HepG2 (cell line): ENCODE results near the gene GDPD5. TPM values are rescaled to one million over a fixed set of nuclear protein-coding genes. Genes with fewer than 3 reads are reported as not detected.
A peak's percentile ranks its signal among the peaks of the same experiment; 100 is the strongest.

Source experiments
- ATF2 ChIP-seq: sonication (generic); formaldehyde crosslinking; IDR thresholded peaks from 2 replicates; pipeline ENCODE4 v1.4.0; 2020; ENCODE audit warnings: missing genetic modification reagents
- BRD4 ChIP-seq: sonication (generic); formaldehyde crosslinking; IDR thresholded peaks from 2 replicates; pipeline ENCODE4 v1.4.0; 2020; ENCODE audit warnings: missing genetic modification reagents
- CAMTA2 ChIP-seq: sonication (generic); formaldehyde crosslinking; IDR thresholded peaks from 2 replicates; pipeline ENCODE4 v1.4.0; 2020; ENCODE audit warnings: mild to moderate bottlenecking, missing genetic modification reagents, borderline replicate concordance
- CENPT ChIP-seq: sonication (generic); formaldehyde crosslinking; IDR thresholded peaks from 2 replicates; pipeline ENCODE4 v1.8.0; 2022; ENCODE audit warnings: low read depth, mild to moderate bottlenecking, moderate library complexity, missing genetic modification reagents
- CERS6 ChIP-seq: sonication (generic); formaldehyde crosslinking; IDR thresholded peaks from 2 replicates; pipeline ENCODE4 v1.5.0; 2020; ENCODE audit warnings: missing genetic modification reagents
- ELF4 ChIP-seq: sonication (generic); formaldehyde crosslinking; IDR thresholded peaks from 2 replicates; pipeline ENCODE4 v1.5.0; 2020; ENCODE audit warnings: missing genetic modification reagents, mild to moderate bottlenecking, moderate library complexity, borderline replicate concordance
- FOXP1 ChIP-seq, 2 experiments: fragments of 450-650 bp in 1 of 2; IDR thresholded peaks; 2 replicates each; pipeline ENCODE4 v1.6.1; 2017 to 2018; ENCODE audit warnings: antibody characterized with exemption in 1 of 2
- FOXP4 ChIP-seq: sonication (generic); formaldehyde crosslinking; IDR thresholded peaks from 2 replicates; pipeline ENCODE4 v1.4.0; 2020; ENCODE audit warnings: missing genetic modification reagents
- NFYC ChIP-seq: IDR thresholded peaks from 2 replicates; pipeline ENCODE4 v1.6.1; 2016; ENCODE audit warnings: missing genetic modification reagents, missing compliant biosample characterization
- NR2F2 ChIP-seq: IDR thresholded peaks from 2 replicates; pipeline ENCODE4 v1.6.1; 2012; ENCODE audit warnings: low read depth, inconsistent platforms, borderline replicate concordance
- RFX3 ChIP-seq: IDR thresholded peaks from 2 replicates; pipeline ENCODE4 v1.6.1; 2016; ENCODE audit warnings: missing biosample characterization, missing genetic modification reagents
- SETDB1 ChIP-seq: sonication (generic); formaldehyde crosslinking; IDR thresholded peaks from 2 replicates; pipeline ENCODE4 v1.5.1; 2020; ENCODE audit warnings: missing genetic modification reagents, mild to moderate bottlenecking, borderline replicate concordance
- SNAPC5 ChIP-seq: sonication (generic); formaldehyde crosslinking; IDR thresholded peaks from 2 replicates; pipeline ENCODE4 v1.8.1; 2023; ENCODE audit warnings: mild to moderate bottlenecking, missing genetic modification reagents, borderline replicate concordance
- YEATS4 ChIP-seq: sonication (generic); formaldehyde crosslinking; IDR thresholded peaks from 2 replicates; pipeline ENCODE4 v1.4.0; 2020; ENCODE audit warnings: missing genetic modification reagents, borderline replicate concordance
- YY1 ChIP-seq: IDR thresholded peaks from 2 replicates; pipeline ENCODE4 v1.6.1; 2011; ENCODE audit warnings: low read length, low read depth, moderate library complexity, mild to moderate bottlenecking; ENCODE audit not compliant: insufficient read depth, insufficient replicate concordance
- ZFP37 ChIP-seq: sonication (generic); formaldehyde crosslinking; IDR thresholded peaks from 2 replicates; pipeline ENCODE4 v1.4.0; 2020; ENCODE audit warnings: missing genetic modification reagents, borderline replicate concordance
- ZNF143 ChIP-seq: sonication (generic); formaldehyde crosslinking; IDR thresholded peaks from 2 replicates; pipeline ENCODE4 v1.4.0; 2020; ENCODE audit warnings: missing genetic modification reagents
- ZNF260 ChIP-seq: sonication (generic); formaldehyde crosslinking; IDR thresholded peaks from 2 replicates; pipeline ENCODE4 v1.4.0; 2020; ENCODE audit warnings: missing genetic modification reagents, low read depth, mild to moderate bottlenecking, borderline replicate concordance
- ZNF512 ChIP-seq: sonication (generic); formaldehyde crosslinking; IDR thresholded peaks from 2 replicates; pipeline ENCODE4 v1.4.0; 2020; ENCODE audit warnings: mild to moderate bottlenecking, missing genetic modification reagents
- ZNF703 ChIP-seq: sonication (generic); formaldehyde crosslinking; IDR thresholded peaks from 2 replicates; pipeline ENCODE4 v1.5.1; 2020; ENCODE audit warnings: missing genetic modification reagents, mild to moderate bottlenecking, moderate library complexity, borderline replicate concordance
- ZNF749 ChIP-seq: sonication (generic); formaldehyde crosslinking; IDR thresholded peaks from 2 replicates; pipeline ENCODE4 v1.8.0; 2022; ENCODE audit warnings: mild to moderate bottlenecking, missing genetic modification reagents, moderate library complexity, borderline replicate concordance
- ZNF772 ChIP-seq: sonication (generic); formaldehyde crosslinking; IDR thresholded peaks from 2 replicates; pipeline ENCODE4 v1.5.0; 2020; ENCODE audit warnings: mild to moderate bottlenecking, missing genetic modification reagents
- ZNF790 ChIP-seq: sonication (generic); formaldehyde crosslinking; IDR thresholded peaks from 2 replicates; pipeline ENCODE4 v1.8.0; 2022; ENCODE audit warnings: missing genetic modification reagents, mild to moderate bottlenecking, borderline replicate concordance
- polyA plus RNA-seq, 8 experiments: library from polyadenylated mRNA; depleted of rRNA in 3 of 8; stranded (reverse) in 7 of 8; unstranded in 1 of 8; fragments of >200 nt; fragmentation: Illumina TruSeq in 4 of 8; extraction: Trizol in 4 of 8; gene quantifications; 2 replicates each; pipeline versions ENCODE4 v1.2.1 to v1.2.3, GENCODE V29; 2011 to 2016; ENCODE audit warnings: low read depth in 4 of 8, missing spikeins in 1 of 8, mixed read lengths in 1 of 8; ENCODE audit not compliant: insufficient read depth in 1 of 8
- total RNA-seq, 5 experiments: library from RNA; depleted of rRNA; stranded (reverse); fragments of >200 nt; fragmentation: Illumina TruSeq; extraction: Trizol; gene quantifications; 2 replicates each; pipeline ENCODE4 v1.2.3, GENCODE V29; 2016; ENCODE audit warnings: low read depth in 1 of 5

Gene GDPD5
- total and polyA plus RNA-seq, 2 of the 13 experiments (the other 11 are each of a cell fraction or from before 2014, with no cell fraction given), result 55.0 to 67.5 TPM

GRCh38 chr11:75399344-75400145 is 126.2 kb downstream of the GDPD5 start, which contains the start of gene RPS3 (continued):
- peak; percentile 39; the same call in 1 of the 2 replicates for TF ChIP-seq FOXP4 (CRISPR knock-in tag)
- peak; percentile 71; the same call in 1 of the 2 replicates for TF ChIP-seq ZFP37 (CRISPR knock-in tag)
- TF ChIP-seq ZNF260 (CRISPR knock-in tag), result no peak
- TF ChIP-seq YY1, result peak; percentile 92
- TF ChIP-seq ELF4 (CRISPR knock-in tag), result peak; percentile 96; the same call in 1 of the 2 replicates
- peak; percentile 18; the same call in 1 of the 2 replicates for TF ChIP-seq NR2F2
- no peak for TF ChIP-seq CENPT
- peak; percentile 100 for TF ChIP-seq ZNF143
- TF ChIP-seq RFX3 (CRISPR knock-in tag), result no peak
- TF ChIP-seq ZNF790 (CRISPR knock-in tag), result peak; percentile 69; the same call in 1 of the 2 replicates
- 0 out of 2 replicates have a peak, but pooled peaks have one; percentile 29 for TF ChIP-seq CERS6 (CRISPR knock-in tag)
- no peak for TF ChIP-seq SETDB1
- no peak for TF ChIP-seq ZNF749 (CRISPR knock-in tag)
- TF ChIP-seq SNAPC5, result peak; percentile 47; the same call in 1 of the 2 replicates
- TF ChIP-seq BRD4, result peak; percentile 98
- peak; percentile 84 for TF ChIP-seq ZNF772
- TF ChIP-seq ZNF703 (CRISPR knock-in tag), result no peak; the same call in 1 of the 2 replicates
- peak; percentile 97 for TF ChIP-seq CAMTA2
- TF ChIP-seq YEATS4, result peak; percentile 96
- peak; percentile 88 for TF ChIP-seq ATF2
- no peak for TF ChIP-seq ZNF512
- peak; percentile 62; the same call in 1 of the 2 replicates for TF ChIP-seq NFYC (CRISPR knock-in tag)
- no peak for TF ChIP-seq FOXP1 (IDR thresholded peaks at IDR 0.05)
- no peak for TF ChIP-seq FOXP1 (CRISPR knock-in tag; IDR thresholded peaks at IDR 0.05)
